Bronchial epithelial cell (primary cell): Measurements from ENCODE around the gene SPDYC. TPM values are rescaled to one million over a fixed set of nuclear protein-coding genes. Genes with fewer than 3 reads are reported as not detected.

Experiments
- DNase-seq: peaks from one replicate; pipeline ENCODE4 v3.0.0-alpha.2; 2010; ENCODE audit warnings: low read depth
- FAIRE-seq: peaks from 2 replicates; lab custom pipeline; 2011; peaks lifted over from hg19 to GRCh38; lab: Jason Lieb, UNC
- H3K27me3 ChIP-seq: 2 replicates; pipeline ENCODE4 v1.5.1; 2011; ENCODE audit warnings: low read length; ENCODE audit not compliant: control insufficient read depth, insufficient read depth
- H3K36me3 ChIP-seq: 2 replicates; pipeline ENCODE4 v1.5.1; 2011; ENCODE audit warnings: low read length; ENCODE audit not compliant: control insufficient read depth, insufficient read depth
- H3K4me3 ChIP-seq: 2 replicates; pipeline ENCODE4 v1.5.1; 2011; ENCODE audit warnings: mild to moderate bottlenecking, low read depth, low read length, control low read depth
- CTCF ChIP-seq: IDR thresholded peaks from 2 replicates; pipeline ENCODE4 v1.5.1; 2011; ENCODE audit warnings: mild to moderate bottlenecking, moderate library complexity, low read length, control low read depth, inconsistent platforms; ENCODE audit not compliant: insufficient read depth, severe bottlenecking
- total RNA-seq: library from RNA; depleted of rRNA; stranded (reverse); fragments of >200 nt; gene quantifications from 2 replicates; pipeline ENCODE4 v1.2.1, GENCODE V29; 2014

The SPDYC gene
- total RNA-seq, 1 donor from 2014 or later = not detected

GRCh38 chr11:65151331-65151899, 18.6 kb upstream of the SPDYC start:
- Histone ChIP-seq H3K4me3 (no peak overlapping the region), H3K36me3 (no peaks in the 10 kb centered on the region), H3K27me3 (no peaks in the 10 kb centered on the region)
- no peak for TF ChIP-seq CTCF
- FAIRE-seq (no peak), DNase-seq (no peak)

- no peak overlapping the region for H3K4me3 ChIP-seq
- FAIRE-seq = no peak
- no peak for TF ChIP-seq CTCF
- H3K27me3 ChIP-seq = no peaks in the 10 kb centered on the region
- DNase-seq = no peak
- H3K36me3 ChIP-seq = no peaks in the 10 kb centered on the region
These were observed 17.9 kb upstream of the SPDYC start for GRCh38 chr11:65152122-65152521.

- no peaks in the 10 kb centered on the region for H3K27me3 ChIP-seq
- DNase-seq (no peak), FAIRE-seq (no peak)
- no peak overlapping the region for H3K4me3 ChIP-seq
- TF ChIP-seq CTCF = no peak
- H3K36me3 ChIP-seq = no peaks in the 10 kb centered on the region
These were observed 13.8 kb upstream of the SPDYC start for GRCh38 chr11:65156256-65156655.

GRCh38 chr11:65156926-65157325, 13.1 kb upstream of the SPDYC start:
- no peaks in the 10 kb centered on the region for H3K36me3 ChIP-seq
- DNase-seq = no peak
- TF ChIP-seq CTCF = no peak
- FAIRE-seq = no peak
- H3K4me3 ChIP-seq = no peak overlapping the region
- no peaks in the 10 kb centered on the region for H3K27me3 ChIP-seq

GRCh38 chr11:65157336-65157735, 12.7 kb upstream of the SPDYC start:
- H3K36me3 ChIP-seq = no peaks in the 10 kb centered on the region
- no peak overlapping the region for H3K4me3 ChIP-seq
- no peaks in the 10 kb centered on the region for H3K27me3 ChIP-seq
- FAIRE-seq (no peak), DNase-seq (no peak)
- TF ChIP-seq CTCF = no peak

- FAIRE-seq (no peak), DNase-seq (no peak)
- no peak for TF ChIP-seq CTCF
- Histone ChIP-seq H3K4me3 (no peak overlapping the region), H3K36me3 (no peaks in the 10 kb centered on the region), H3K27me3 (no peaks in the 10 kb centered on the region)
These were observed 11.0 kb upstream of the SPDYC start for GRCh38 chr11:65159012-65159411.
